Loucy (cell line): Measurements from ENCODE around the gene BTRC.

Experiments used
- H2AFZ ChIP-seq: fragments of 200-600 bp; sonication (generic); 2 replicates; pipeline ENCODE4 v1.6.0; 2016; ENCODE audit warnings: antibody characterized with exemption, mild to moderate bottlenecking, low read length, moderate library complexity
- H3F3A ChIP-seq: fragments of 200-600 bp; 2 replicates; pipeline ENCODE4 v1.6.0; 2016; ENCODE audit warnings: antibody characterized with exemption, low read depth, mild to moderate bottlenecking
- H3K27me3 ChIP-seq: fragments of 200-600 bp; sonication (generic); 2 replicates; pipeline ENCODE4 v1.6.1; 2014; ENCODE audit warnings: low read length, mild to moderate bottlenecking; ENCODE audit not compliant: insufficient read depth, poor library complexity, severe bottlenecking
- H3K36me3 ChIP-seq: fragments of 200-600 bp; sonication (generic); 2 replicates; pipeline ENCODE4 v1.6.1; 2016; ENCODE audit warnings: low read length; ENCODE audit not compliant: insufficient read depth
- H3K4me1 ChIP-seq: fragments of 200-600 bp; sonication (generic); 2 replicates; pipeline ENCODE4 v1.5.1; 2014; ENCODE audit warnings: low read length, mild to moderate bottlenecking; ENCODE audit not compliant: insufficient read depth, poor library complexity, severe bottlenecking
- H3K4me2 ChIP-seq: fragments of 200-600 bp; sonication (generic); 2 replicates; pipeline ENCODE4 v1.6.0; 2014; ENCODE audit warnings: antibody characterized with exemption, low read length, low read depth, mild to moderate bottlenecking; ENCODE audit not compliant: poor library complexity, severe bottlenecking
- H3K4me3 ChIP-seq: fragments of 200-600 bp; sonication (generic); 2 replicates; pipeline ENCODE4 v1.5.1; 2014; ENCODE audit warnings: low read length, mild to moderate bottlenecking, mixed read lengths; ENCODE audit not compliant: poor library complexity, severe bottlenecking
- H3K79me2 ChIP-seq: fragments of 200-600 bp; sonication (generic); 2 replicates; pipeline ENCODE4 v1.6.1; 2014; ENCODE audit warnings: low read length; ENCODE audit not compliant: insufficient read depth
- H3K9ac ChIP-seq: fragments of 200-600 bp; sonication (generic); 2 replicates; pipeline ENCODE4 v1.6.0; 2014; ENCODE audit warnings: mild to moderate bottlenecking, low read depth, low read length, moderate library complexity; ENCODE audit not compliant: poor library complexity, severe bottlenecking
- H3K9me2 ChIP-seq: fragments of 200-600 bp; sonication (generic); replicated peaks from 2 replicates; pipeline ENCODE4 v1.6.1; 2016; ENCODE audit warnings: low read depth, low read length, mixed read lengths
- H3K9me3 ChIP-seq: fragments of 200-600 bp; sonication (generic); 2 replicates; pipeline ENCODE4 v1.6.1; 2014; ENCODE audit warnings: mild to moderate bottlenecking, antibody characterized with exemption, low read length, low read depth; ENCODE audit not compliant: insufficient read depth
- H4K20me1 ChIP-seq: fragments of 200-600 bp; sonication (generic); 2 replicates; pipeline ENCODE4 v1.6.0; 2014; ENCODE audit warnings: antibody characterized with exemption, low read length, mild to moderate bottlenecking; ENCODE audit not compliant: insufficient read depth, poor library complexity, severe bottlenecking
- EZH2phosphoT487 ChIP-seq: fragments of 200-600 bp; IDR thresholded peaks from 2 replicates; pipeline ENCODE4 v1.6.1; 2018; ENCODE audit warnings: antibody characterized with exemption, mild to moderate bottlenecking, moderate library complexity, borderline replicate concordance
- TF ChIP-seq, protein P1 (sequence below): fragments of 200-600 bp; sonication (generic); conservative IDR thresholded peaks from 2 replicates; pipeline ENCODE4 v1.5.1; 2014; ENCODE audit warnings: mild to moderate bottlenecking, antibody characterized with exemption, low read length

The BTRC gene

DNA sequence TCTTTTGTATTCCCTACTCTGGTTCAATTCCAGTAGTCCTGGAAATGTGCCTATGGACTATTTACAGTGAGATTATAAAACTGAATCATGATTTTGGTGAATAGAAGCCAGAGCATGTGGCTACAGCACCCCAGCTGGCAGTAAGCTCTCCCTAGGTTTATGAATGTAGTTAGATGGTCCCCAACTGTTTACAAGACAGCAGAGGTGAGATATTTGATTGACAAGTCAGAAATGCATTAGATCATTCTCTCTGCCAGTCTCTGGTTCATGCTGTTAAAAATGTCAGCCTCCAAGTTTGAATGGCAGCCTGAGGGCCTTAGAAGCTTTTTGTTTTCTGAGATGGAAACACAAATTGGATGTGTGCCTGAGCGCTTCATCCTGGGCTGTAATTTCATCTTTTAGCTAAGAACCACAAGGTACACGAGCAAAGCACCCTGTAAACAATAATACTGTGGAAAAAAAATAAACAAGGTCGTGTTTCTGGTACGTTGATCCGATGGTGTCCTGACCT is 85.0 kb downstream of the BTRC start:
- H3K9me3 ChIP-seq: no peaks in the 10 kb centered on the region
- H3K79me2 ChIP-seq: no peaks in the 10 kb centered on the region
- no peak overlapping the region for H2AFZ ChIP-seq
- TF ChIP-seq, protein P1, sequence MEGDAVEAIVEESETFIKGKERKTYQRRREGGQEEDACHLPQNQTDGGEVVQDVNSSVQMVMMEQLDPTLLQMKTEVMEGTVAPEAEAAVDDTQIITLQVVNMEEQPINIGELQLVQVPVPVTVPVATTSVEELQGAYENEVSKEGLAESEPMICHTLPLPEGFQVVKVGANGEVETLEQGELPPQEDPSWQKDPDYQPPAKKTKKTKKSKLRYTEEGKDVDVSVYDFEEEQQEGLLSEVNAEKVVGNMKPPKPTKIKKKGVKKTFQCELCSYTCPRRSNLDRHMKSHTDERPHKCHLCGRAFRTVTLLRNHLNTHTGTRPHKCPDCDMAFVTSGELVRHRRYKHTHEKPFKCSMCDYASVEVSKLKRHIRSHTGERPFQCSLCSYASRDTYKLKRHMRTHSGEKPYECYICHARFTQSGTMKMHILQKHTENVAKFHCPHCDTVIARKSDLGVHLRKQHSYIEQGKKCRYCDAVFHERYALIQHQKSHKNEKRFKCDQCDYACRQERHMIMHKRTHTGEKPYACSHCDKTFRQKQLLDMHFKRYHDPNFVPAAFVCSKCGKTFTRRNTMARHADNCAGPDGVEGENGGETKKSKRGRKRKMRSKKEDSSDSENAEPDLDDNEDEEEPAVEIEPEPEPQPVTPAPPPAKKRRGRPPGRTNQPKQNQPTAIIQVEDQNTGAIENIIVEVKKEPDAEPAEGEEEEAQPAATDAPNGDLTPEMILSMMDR: no peak
- TF ChIP-seq EZH2phosphoT487: no peak
- no peaks in the 10 kb centered on the region for H3F3A ChIP-seq
- H3K4me3 ChIP-seq: no peak overlapping the region
- no peaks in the 10 kb centered on the region for H3K27me3 ChIP-seq
- H3K9me2 ChIP-seq: no peaks in the 10 kb centered on the region
- H4K20me1 ChIP-seq: no peaks in the 10 kb centered on the region
- no peaks in the 10 kb centered on the region for H3K36me3 ChIP-seq
- H3K9ac ChIP-seq: no peak overlapping the region
- H3K4me2 ChIP-seq: no peak overlapping the region
- no peaks in the 10 kb centered on the region for H3K4me1 ChIP-seq

DNA sequence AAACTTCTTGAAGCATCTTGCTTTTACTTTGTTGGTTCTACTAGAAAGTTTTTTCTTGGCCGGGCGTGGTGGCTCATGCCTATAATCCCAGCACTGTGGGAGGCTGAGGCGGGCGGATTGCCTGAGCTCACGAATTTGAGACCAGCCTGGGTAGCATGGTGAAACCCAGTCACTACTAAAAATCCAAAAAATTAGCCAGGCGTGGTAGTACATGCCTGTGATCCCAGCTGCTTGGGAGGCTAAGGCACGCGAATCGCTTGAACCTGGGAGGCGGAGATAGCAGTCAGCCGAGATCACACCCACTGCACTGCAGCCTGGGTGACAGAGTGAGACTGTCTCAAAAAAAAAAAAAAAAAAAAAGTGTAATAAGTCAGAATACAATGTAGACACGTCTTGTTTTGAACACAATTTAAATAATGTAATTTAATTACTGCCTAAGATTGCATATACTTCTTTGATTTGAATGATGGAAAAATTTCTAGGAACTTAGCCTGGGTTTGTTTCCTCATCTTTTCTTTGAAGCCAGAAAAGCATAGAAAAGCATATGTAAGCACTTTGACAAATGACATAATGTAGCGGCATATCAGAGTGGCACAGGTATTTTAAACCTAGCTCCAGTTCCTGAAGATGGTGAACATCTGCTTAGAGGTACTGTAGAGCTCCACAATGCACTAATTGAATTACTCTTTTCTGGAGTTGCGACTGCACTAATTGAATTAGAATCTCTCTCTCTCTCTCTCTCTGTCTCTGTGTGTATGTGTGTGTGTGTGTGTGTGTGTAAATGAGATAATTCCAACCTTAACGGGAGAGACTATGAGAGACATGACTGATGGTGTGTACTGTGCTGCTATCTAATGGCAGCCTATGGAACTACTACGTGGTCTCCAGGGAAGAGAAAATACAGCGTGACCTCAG is 87.8 kb downstream of the BTRC start:
- H2AFZ ChIP-seq: no peak overlapping the region
- H3K9ac ChIP-seq: no peak overlapping the region
- no peaks in the 10 kb centered on the region for H3K9me2 ChIP-seq
- H4K20me1 ChIP-seq: no peaks in the 10 kb centered on the region
- no peak for TF ChIP-seq EZH2phosphoT487
- TF ChIP-seq, protein P1: peak; percentile 73
- H3K27me3 ChIP-seq: no peaks in the 10 kb centered on the region
- no peaks in the 10 kb centered on the region for H3K9me3 ChIP-seq
- no peaks in the 10 kb centered on the region for H3K79me2 ChIP-seq
- H3K4me1 ChIP-seq: no peaks in the 10 kb centered on the region
- no peak overlapping the region for H3K4me3 ChIP-seq
- H3K36me3 ChIP-seq: no peaks in the 10 kb centered on the region
- no peaks in the 10 kb centered on the region for H3F3A ChIP-seq
- no peak overlapping the region for H3K4me2 ChIP-seq

DNA sequence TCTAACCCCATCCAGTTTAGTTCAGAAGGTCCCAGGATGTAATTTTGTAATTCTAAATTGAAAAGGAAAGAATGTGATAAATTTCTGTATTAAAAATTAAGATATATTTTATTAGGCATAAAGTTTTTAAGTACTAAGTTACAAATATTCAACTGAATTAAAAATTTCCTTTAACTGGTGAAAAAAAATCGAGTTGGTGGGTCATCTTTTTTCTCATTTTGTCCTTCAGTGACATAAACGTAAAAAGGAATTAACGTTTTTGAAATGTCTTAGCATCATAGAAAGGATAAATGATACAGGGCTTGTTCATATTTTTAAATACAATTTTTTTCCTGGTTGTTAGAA is 88.5 kb downstream of the BTRC start:
- Histone ChIP-seq H3F3A (no peaks in the 10 kb centered on the region), H3K4me1 (no peaks in the 10 kb centered on the region), H3K9me3 (no peaks in the 10 kb centered on the region), H2AFZ (no peak overlapping the region), H4K20me1 (no peaks in the 10 kb centered on the region), H3K27me3 (no peaks in the 10 kb centered on the region), H3K9ac (no peak overlapping the region), H3K36me3 (no peaks in the 10 kb centered on the region), H3K79me2 (no peaks in the 10 kb centered on the region), H3K4me3 (no peak overlapping the region), H3K9me2 (no peaks in the 10 kb centered on the region), H3K4me2 (no peak overlapping the region)
- TF ChIP-seq, protein P1: no peak
- no peak for TF ChIP-seq EZH2phosphoT487
